ENCODE measurements around the gene RAB28.

RAB28 gene

DNA sequence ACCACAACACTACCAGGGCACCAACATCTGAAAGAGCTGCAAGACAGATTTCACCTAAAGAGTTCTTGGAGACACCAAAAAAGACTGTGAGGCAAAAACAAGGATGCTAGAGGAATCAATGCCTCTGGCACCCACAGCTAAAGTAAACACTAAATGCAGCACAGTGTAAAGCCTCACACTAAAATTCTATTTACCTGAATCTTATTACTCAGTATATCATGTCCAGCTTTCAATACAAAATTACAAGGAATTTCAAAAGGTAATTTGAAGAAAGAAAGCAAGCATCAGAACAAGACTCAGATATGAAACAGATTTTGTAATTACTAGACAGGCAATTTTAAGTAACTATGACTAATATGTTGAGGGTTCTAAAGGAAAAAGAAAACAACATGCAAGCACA lies 19.6 kb downstream of the RAB28 start:
- TF ChIP-seq SIN3A (IDR thresholded peaks at IDR 0.05; ENCODE audit: borderline replicate concordance, insufficient read depth, low read length) (no peak), TAF1 (IDR thresholded peaks at IDR 0.05; ENCODE audit: borderline replicate concordance, insufficient read depth, low read length) (no peak), FOXP2 (optimal IDR thresholded peaks at IDR 0.05; ENCODE audit: borderline replicate concordance, extremely low read depth, extremely low read length, insufficient read depth) (no peak), REST (IDR thresholded peaks at IDR 0.05; ENCODE audit: insufficient read depth in 1 of 2, low read depth in 2 of 2, low read length in 2 of 2) (no peak), POLR2AphosphoS5 (IDR thresholded peaks at IDR 0.05; ENCODE audit: low read depth, low read length) (no peak)

GRCh38 chr4:13461191-13461905 lies 22.8 kb downstream of the RAB28 start:
- TF ChIP-seq FOXP2 (optimal IDR thresholded peaks at IDR 0.05; ENCODE audit: borderline replicate concordance, extremely low read depth, extremely low read length, insufficient read depth) (no peak), TAF1 (IDR thresholded peaks at IDR 0.05; ENCODE audit: borderline replicate concordance, insufficient read depth, low read length) (no peak), SIN3A (IDR thresholded peaks at IDR 0.05; ENCODE audit: borderline replicate concordance, insufficient read depth, low read length) (no peak), REST (IDR thresholded peaks at IDR 0.05; ENCODE audit: insufficient read depth in 1 of 2, low read depth in 2 of 2, low read length in 2 of 2) (no peak)

DNA sequence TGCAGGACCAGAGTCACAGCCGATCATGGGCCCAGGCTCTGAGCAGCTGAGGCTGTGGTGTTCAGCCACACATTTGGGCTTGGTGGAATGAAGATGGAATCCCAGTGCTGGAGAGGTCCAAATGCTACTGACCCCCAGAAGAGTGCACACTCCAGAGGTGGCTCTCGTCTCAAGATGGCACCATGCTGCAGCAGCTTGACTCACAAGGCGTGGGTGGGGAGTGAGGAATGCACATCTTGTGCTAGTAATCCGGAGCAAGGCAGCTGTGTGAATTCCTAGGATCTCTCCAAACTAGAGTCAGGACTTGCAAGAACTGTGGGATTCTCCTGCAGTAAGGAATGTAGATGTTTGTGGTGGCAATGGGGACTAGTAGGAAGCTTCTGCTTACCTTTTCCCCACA lies 28.7 kb downstream of the RAB28 start:
- TF ChIP-seq REST (IDR thresholded peaks at IDR 0.05; ENCODE audit: insufficient read depth in 1 of 2, low read depth in 2 of 2, low read length in 2 of 2) (no peak), FOXP2 (optimal IDR thresholded peaks at IDR 0.05; ENCODE audit: borderline replicate concordance, extremely low read depth, extremely low read length, insufficient read depth) (no peak), SIN3A (IDR thresholded peaks at IDR 0.05; ENCODE audit: borderline replicate concordance, insufficient read depth, low read length) (no peak), POLR2AphosphoS5 (IDR thresholded peaks at IDR 0.05; ENCODE audit: low read depth, low read length) (no peak), TAF1 (IDR thresholded peaks at IDR 0.05; ENCODE audit: borderline replicate concordance, insufficient read depth, low read length) (no peak)

DNA sequence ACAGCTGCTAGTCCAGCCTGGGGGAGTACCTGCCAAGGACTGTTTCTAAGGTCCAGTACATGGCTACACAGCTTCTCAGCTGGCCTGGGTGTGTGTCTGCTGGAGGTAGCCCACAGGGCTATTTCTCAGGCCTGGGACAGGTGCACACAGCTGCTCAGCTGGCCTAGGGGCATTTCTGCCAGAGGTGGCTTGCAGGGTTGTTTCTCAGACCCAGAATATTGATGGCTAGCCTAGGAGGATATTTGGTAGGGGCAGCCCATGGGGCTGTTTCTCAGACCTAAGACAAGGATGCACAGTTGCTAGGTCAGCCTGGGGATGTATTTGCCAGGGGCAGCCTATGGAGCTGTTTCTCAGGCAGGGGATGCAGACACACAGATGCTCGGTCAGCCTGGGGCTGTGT lies 29.4 kb downstream of the RAB28 start:
- no peak for TF ChIP-seq SIN3A (IDR thresholded peaks at IDR 0.05; ENCODE audit: borderline replicate concordance, insufficient read depth, low read length)
- TF ChIP-seq POLR2AphosphoS5 (IDR thresholded peaks at IDR 0.05; ENCODE audit: low read depth, low read length): no peak
- TF ChIP-seq REST (IDR thresholded peaks at IDR 0.05; ENCODE audit: insufficient read depth in 1 of 2, low read depth in 2 of 2, low read length in 2 of 2): no peak
- no peak for TF ChIP-seq FOXP2 (optimal IDR thresholded peaks at IDR 0.05; ENCODE audit: borderline replicate concordance, extremely low read depth, extremely low read length, insufficient read depth)
- TF ChIP-seq TAF1 (IDR thresholded peaks at IDR 0.05; ENCODE audit: borderline replicate concordance, insufficient read depth, low read length): no peak
